ENCODE results near the gene IGF2.
A peak's percentile ranks its signal among the peaks of the same experiment; 100 is the strongest.

Gene IGF2

GRCh38 chr11:2169005-2169378 lies 29.8 kb upstream of the IGF2 start:
- H3K79me2 ChIP-seq (ENCODE audit: insufficient read depth, low read depth): no peaks in the 10 kb centered on the region
- H3K4me1 ChIP-seq (ENCODE audit: low read depth, poor library complexity, severe bottlenecking): no peaks in the 10 kb centered on the region
- no peaks in the 10 kb centered on the region for H4K20me1 ChIP-seq (ENCODE audit: insufficient read depth)
- H3K27ac ChIP-seq: no peak overlapping the region
- peaks cover 68% of the 10 kb centered on the region for H3K27me3 ChIP-seq (ENCODE audit: insufficient read depth, low read depth)
- no peak overlapping the region for H3K9ac ChIP-seq
- no peak overlapping the region for H3K4me2 ChIP-seq
- no peak overlapping the region for H3K4me3 ChIP-seq (IDR thresholded peaks at IDR 0.05; ENCODE audit: insufficient read depth, low read depth, low read length)
- TF ChIP-seq CTCF (conservative IDR thresholded peaks at IDR 0.05; ENCODE audit: low read depth, low read length): no peak
- no peaks in the 10 kb centered on the region for H3K36me3 ChIP-seq (ENCODE audit: insufficient read depth)
- no peak overlapping the region for H2AFZ ChIP-seq (ENCODE audit: low read depth)

- Histone ChIP-seq H3K4me3 (IDR thresholded peaks at IDR 0.05; ENCODE audit: insufficient read depth, low read depth, low read length) (no peak overlapping the region), H3K4me1 (ENCODE audit: low read depth, poor library complexity, severe bottlenecking) (no peaks in the 10 kb centered on the region), H2AFZ (ENCODE audit: low read depth) (no peak overlapping the region), H3K36me3 (ENCODE audit: insufficient read depth) (no peaks in the 10 kb centered on the region), H3K4me2 (no peak overlapping the region), H3K27ac (no peak overlapping the region), H4K20me1 (ENCODE audit: insufficient read depth) (no peaks in the 10 kb centered on the region), H3K27me3 (ENCODE audit: insufficient read depth, low read depth) (peaks cover 68% of the 10 kb centered on the region), H3K9ac (no peak overlapping the region), H3K79me2 (ENCODE audit: insufficient read depth, low read depth) (no peaks in the 10 kb centered on the region)
- TF ChIP-seq CTCF (conservative IDR thresholded peaks at IDR 0.05; ENCODE audit: low read depth, low read length): no peak
Measured at GRCh38 chr11:2168286-2169004, 29.3 kb upstream of the IGF2 start.

- Histone ChIP-seq H2AFZ (ENCODE audit: low read depth) (no peak overlapping the region), H3K27ac (no peak overlapping the region), H3K4me1 (ENCODE audit: low read depth, poor library complexity, severe bottlenecking) (no peaks in the 10 kb centered on the region), H3K4me3 (IDR thresholded peaks at IDR 0.05; ENCODE audit: insufficient read depth, low read depth, low read length) (no peak overlapping the region), H3K4me2 (no peak overlapping the region), H3K9ac (no peak overlapping the region), H3K27me3 (ENCODE audit: insufficient read depth, low read depth) (peaks cover 69% of the 10 kb centered on the region), H3K79me2 (ENCODE audit: insufficient read depth, low read depth) (no peaks in the 10 kb centered on the region), H4K20me1 (ENCODE audit: insufficient read depth) (no peaks in the 10 kb centered on the region), H3K36me3 (ENCODE audit: insufficient read depth) (no peaks in the 10 kb centered on the region)
- no peak for TF ChIP-seq CTCF (conservative IDR thresholded peaks at IDR 0.05; ENCODE audit: low read depth, low read length)
Measured at GRCh38 chr11:2167141-2168045, 28.2 kb upstream of the IGF2 start.

GRCh38 chr11:2166091-2166851 lies 27.1 kb upstream of the IGF2 start:
- TF ChIP-seq CTCF (conservative IDR thresholded peaks at IDR 0.05; ENCODE audit: low read depth, low read length): peak; percentile 42
- no peak overlapping the region for H2AFZ ChIP-seq (ENCODE audit: low read depth)

More at GRCh38 chr11:2166091-2166851, 27.1 kb upstream of the IGF2 start:
- no peaks in the 10 kb centered on the region for H3K36me3 ChIP-seq (ENCODE audit: insufficient read depth)
- peaks cover 63% of the 10 kb centered on the region for H3K27me3 ChIP-seq (ENCODE audit: insufficient read depth, low read depth)
- no peak overlapping the region for H3K9ac ChIP-seq
- no peaks in the 10 kb centered on the region for H4K20me1 ChIP-seq (ENCODE audit: insufficient read depth)
- no peak overlapping the region for H3K27ac ChIP-seq
- no peaks in the 10 kb centered on the region for H3K79me2 ChIP-seq (ENCODE audit: insufficient read depth, low read depth)
- no peak overlapping the region for H3K4me2 ChIP-seq
- H3K4me1 ChIP-seq (ENCODE audit: low read depth, poor library complexity, severe bottlenecking): no peaks in the 10 kb centered on the region
- H3K4me3 ChIP-seq (IDR thresholded peaks at IDR 0.05; ENCODE audit: insufficient read depth, low read depth, low read length): no peak overlapping the region
